ENCODE measurements around the gene TRPV3.

GRCh38 chr17:3502466-3502865 lies 55.1 kb downstream of the TRPV3 start:
- TF ChIP-seq, protein P1, sequence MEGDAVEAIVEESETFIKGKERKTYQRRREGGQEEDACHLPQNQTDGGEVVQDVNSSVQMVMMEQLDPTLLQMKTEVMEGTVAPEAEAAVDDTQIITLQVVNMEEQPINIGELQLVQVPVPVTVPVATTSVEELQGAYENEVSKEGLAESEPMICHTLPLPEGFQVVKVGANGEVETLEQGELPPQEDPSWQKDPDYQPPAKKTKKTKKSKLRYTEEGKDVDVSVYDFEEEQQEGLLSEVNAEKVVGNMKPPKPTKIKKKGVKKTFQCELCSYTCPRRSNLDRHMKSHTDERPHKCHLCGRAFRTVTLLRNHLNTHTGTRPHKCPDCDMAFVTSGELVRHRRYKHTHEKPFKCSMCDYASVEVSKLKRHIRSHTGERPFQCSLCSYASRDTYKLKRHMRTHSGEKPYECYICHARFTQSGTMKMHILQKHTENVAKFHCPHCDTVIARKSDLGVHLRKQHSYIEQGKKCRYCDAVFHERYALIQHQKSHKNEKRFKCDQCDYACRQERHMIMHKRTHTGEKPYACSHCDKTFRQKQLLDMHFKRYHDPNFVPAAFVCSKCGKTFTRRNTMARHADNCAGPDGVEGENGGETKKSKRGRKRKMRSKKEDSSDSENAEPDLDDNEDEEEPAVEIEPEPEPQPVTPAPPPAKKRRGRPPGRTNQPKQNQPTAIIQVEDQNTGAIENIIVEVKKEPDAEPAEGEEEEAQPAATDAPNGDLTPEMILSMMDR (conservative IDR thresholded peaks at IDR 0.05; ENCODE audit: low read length) = no peak
- TF ChIP-seq EZH2phosphoT487 (IDR thresholded peaks at IDR 0.05; ENCODE audit: borderline replicate concordance, low read depth, low read length) = no peak

All from OCI-LY7 (cell line).